Astrocyte (in vitro differentiated cells and primary cell): Measurements from ENCODE around the gene ZNF716.
"Not testable (repeated sequence)": the region's sequence is repeated elsewhere in the genome, so short reads cannot be mapped to it uniquely, and the experiment has no call there.

ENCODE experiments used
- EZH2 ChIP-seq: IDR thresholded peaks from 2 replicates; pipeline ENCODE4 v1.6.1; 2012; ENCODE audit warnings: mild to moderate bottlenecking, low read length, inconsistent platforms; ENCODE audit not compliant: insufficient read depth
- TF ChIP-seq, protein P1 (sequence below): IDR thresholded peaks from 2 replicates; pipeline ENCODE4 v1.5.1; 2011; ENCODE audit warnings: low read depth, mild to moderate bottlenecking, inconsistent platforms, low read length, moderate library complexity; ENCODE audit not compliant: insufficient read depth

DNA sequence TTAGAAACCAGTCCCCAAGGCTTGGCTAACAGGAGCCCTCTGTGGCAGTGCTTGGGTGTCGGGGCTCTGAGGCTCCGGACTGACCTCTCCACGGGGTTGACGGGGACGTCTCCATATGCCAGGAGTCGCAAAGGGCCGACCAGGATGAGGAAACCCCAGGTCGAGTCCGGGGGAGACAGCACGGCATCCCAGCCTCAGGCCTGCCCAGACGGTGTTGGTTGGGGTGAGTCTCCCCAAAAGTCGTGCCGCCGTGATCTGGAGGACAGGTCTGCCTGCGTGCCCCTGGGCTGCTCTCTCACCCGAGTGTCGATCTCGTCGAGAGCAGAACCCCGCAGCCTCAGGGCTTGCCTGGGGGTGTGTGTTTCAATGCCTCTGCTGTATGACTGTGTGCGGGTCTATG, 35.0 kb downstream of the ZNF716 start:
- TF ChIP-seq, protein P1, sequence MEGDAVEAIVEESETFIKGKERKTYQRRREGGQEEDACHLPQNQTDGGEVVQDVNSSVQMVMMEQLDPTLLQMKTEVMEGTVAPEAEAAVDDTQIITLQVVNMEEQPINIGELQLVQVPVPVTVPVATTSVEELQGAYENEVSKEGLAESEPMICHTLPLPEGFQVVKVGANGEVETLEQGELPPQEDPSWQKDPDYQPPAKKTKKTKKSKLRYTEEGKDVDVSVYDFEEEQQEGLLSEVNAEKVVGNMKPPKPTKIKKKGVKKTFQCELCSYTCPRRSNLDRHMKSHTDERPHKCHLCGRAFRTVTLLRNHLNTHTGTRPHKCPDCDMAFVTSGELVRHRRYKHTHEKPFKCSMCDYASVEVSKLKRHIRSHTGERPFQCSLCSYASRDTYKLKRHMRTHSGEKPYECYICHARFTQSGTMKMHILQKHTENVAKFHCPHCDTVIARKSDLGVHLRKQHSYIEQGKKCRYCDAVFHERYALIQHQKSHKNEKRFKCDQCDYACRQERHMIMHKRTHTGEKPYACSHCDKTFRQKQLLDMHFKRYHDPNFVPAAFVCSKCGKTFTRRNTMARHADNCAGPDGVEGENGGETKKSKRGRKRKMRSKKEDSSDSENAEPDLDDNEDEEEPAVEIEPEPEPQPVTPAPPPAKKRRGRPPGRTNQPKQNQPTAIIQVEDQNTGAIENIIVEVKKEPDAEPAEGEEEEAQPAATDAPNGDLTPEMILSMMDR, result not testable (repeated sequence)
- TF ChIP-seq EZH2, result not testable (repeated sequence)
